GM19452 (cell line): ENCODE data around the gene MT1HL1.

ENCODE experiments used
- ATAC-seq: cut with Tn5 transposase; IDR thresholded peaks from one replicate; pipeline ENCODE4 v1.9.1; 2021; ENCODE audit not compliant: unreplicated experiment

Gene MT1HL1

DNA sequence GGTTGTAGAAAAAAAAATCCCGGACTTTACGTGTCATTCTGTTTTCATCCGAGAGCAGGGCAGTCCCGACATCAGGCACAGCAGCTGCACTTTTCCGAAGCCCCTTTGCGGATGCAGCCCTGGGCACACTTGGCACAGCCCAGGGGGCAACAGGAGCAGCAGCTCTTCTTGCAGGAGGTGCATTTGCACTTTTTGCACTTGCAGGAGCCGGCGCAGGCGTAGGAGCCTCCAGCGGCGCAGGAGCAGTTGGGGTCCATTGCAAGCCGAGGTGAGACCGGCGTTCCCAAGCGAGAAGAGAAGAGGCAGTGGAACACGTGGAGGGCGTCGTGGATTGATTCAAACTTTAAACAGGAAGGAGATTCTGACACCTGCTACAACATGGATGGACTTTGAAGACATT, at the start of gene MT1HL1:
Gene MT1HL1, minus strand, starts transcription at position 326 of the 400 bp plus-strand sequence. Its CDS starts 69 bp downstream, at position 257.
- no peak for ATAC-seq

DNA sequence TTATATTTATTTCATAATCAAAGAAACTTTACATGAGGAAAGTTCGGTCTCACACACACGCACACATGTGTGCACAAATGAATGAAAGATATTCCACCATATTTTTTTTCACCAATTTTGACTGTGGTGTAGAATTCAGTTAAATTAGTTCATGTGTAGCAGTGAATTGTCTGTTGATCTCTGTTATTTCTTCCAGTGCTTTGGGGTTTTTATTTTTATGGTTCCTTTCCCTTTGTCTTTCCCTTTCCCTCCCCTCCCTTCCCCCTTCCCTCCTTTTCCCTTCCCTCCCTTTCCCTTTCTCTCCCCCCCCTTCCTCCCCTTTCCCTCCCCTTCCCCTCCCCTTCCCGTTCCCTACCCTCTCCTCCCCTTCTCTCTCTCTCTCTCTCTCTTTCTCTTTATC, 46.7 kb upstream of the MT1HL1 start:
- ATAC-seq, result no peak

DNA sequence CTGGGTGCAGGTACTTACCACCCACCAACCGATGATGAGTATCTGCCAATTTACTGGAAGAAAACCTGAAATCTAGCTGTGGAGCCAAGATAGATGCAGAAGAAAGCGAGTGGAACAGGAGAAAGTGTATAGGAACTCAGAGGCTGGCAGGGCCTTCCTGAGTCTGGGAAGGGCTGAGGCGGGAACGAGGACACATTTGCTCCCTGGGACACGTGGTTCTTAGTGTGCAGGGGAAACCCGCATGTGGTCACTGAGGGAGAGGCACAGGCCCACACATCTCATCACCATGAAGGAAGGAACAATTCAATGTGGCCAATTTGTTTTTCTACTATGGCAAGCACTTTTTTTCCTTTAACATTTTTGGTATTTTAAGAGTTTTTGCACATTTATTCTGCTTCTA, 45.9 kb upstream of the MT1HL1 start:
- ATAC-seq, result no peak

DNA sequence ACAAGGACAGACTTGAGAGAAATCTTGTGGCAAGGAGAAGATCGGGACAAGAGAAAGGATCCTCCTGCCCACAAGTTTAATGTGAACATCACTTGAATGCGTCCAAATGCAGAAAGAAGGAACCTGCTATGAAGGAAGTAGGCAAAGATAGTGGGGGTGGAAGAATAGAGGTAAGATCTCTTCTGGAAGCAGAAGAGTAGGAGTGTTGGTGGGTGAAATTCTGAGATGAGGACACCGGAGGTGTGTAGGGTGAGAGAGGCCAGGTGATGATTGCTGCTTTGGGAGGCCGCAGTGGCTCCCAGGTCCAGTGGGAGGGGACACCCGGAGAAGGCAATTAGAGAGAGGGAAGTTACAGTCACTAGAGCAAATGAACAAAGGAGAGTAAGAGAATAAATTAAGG, 44.6 kb upstream of the MT1HL1 start:
- no peak for ATAC-seq

DNA sequence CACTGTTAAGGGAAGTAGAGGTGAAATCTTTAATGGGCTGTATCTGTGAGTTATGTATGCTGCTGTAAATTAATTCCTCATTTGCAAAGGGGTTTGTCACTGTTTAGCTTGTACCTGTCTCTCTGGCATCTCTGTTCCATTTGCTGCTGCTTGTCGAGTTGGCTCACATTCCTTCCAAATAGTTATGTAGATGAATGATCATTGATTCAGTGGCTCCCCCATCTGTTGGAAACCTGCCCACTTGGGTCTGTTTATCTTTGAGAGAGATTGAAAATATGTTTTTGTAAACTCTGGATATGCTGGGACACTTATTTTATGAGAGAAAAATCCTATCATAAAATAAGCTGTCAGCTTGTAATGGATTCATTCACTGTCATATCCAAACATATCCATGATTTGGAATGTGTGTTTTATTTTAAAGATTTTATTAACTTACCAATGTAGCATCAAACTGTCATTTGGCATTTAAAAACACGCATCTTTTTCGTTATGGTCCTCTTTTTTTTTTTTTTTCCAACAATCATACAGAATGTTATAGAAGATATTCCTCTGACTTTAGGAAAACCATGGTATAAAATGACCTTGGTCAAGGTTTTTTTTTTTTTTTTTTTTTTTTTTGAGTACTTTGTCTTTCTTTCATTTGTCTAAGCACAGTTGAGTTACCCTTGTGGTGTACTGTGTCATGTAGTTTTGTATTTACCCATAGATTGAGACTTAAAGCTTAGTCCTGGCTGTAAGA, 41.2 kb upstream of the MT1HL1 start:
- no peak for ATAC-seq

DNA sequence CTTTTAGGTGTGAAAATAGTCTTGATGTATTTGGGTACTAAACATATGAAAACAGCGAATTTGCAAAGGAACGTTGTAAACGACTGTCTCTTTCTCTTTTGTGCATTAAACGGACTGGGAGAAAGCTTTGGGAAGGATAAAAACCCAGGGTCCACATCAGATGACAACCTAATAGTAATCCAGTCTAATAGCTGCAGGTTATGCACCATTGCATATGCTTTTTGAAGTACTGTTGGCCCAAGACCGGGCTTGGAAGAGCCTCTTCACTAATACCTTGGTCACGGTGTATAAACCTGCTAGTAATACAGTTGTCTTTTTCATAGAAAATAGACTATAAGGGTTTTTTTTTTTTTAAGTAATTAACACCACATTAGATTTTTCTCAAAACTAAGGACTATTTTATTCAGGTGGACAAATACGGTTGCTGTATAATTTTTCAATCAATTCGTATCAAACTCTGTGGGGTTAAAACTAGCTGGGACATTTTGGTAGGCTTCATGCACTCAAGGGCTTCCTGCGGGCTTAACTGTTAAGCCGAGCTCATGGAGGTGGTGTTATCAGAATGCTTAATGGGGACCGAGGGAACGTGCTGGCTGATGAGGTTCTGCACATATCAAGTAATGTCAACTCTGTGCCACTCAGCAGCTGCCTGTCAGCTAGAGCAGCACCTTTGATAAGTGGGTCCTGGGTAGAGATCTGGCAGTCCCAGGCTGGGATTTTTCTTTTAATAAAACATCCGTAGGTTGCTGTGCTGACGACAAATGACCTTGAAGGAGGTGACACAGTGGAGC, 39.8 kb upstream of the MT1HL1 start:
- ATAC-seq, result no peak

DNA sequence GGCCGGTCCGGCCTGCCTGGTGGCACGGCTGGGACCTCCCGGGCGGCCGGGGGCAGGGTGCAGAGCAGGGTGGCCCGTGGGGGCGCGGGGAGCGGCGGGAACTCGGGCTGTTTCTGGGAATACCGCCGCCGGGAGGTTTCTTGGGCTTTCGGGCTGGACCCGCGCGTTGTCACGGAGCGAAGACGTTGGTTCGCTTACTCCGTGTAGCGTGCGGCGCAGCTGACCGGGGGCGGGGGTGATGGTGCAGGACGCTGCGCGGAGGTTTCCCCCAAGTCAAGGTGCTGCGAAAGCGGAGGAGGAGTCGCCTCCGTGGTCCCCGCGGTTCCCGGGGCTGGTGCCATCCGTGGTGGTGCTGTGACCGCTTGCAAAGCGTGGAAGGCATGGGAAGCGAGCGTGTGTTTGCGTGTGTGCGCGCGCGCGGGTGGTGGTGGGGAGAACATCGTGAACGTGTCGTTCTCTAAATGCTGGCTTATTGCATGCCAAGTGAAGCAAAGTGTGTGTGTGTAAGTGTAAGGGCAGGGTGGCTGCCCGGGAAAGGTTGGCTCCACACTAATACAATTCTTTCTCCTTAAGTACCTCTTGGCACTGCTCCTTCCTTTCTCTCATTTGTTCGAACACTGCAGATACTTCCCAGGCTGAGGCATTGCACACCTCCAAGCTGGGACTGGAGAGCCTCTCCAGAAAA, 38.8 kb upstream of the MT1HL1 start:
- ATAC-seq, result no peak

DNA sequence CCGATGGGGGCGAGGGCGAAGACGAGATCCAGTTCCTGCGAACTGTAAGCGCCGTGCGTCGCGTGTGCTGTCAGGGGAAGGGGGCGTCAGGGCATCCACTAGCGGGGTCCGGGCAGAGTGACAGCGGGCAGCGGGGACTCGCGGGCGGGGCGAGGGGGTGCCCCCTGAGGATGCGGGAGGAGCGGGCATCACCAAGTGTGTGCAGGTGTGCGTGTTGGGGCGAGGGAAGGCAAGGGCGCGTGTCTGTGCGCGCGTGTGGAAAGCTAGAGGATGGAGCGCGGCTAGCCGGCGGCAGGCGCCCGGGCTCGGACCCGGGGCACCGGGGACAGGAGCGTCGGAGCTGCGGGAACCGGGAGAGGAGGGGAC, 38.3 kb upstream of the MT1HL1 start:
- ATAC-seq, result no peak

DNA sequence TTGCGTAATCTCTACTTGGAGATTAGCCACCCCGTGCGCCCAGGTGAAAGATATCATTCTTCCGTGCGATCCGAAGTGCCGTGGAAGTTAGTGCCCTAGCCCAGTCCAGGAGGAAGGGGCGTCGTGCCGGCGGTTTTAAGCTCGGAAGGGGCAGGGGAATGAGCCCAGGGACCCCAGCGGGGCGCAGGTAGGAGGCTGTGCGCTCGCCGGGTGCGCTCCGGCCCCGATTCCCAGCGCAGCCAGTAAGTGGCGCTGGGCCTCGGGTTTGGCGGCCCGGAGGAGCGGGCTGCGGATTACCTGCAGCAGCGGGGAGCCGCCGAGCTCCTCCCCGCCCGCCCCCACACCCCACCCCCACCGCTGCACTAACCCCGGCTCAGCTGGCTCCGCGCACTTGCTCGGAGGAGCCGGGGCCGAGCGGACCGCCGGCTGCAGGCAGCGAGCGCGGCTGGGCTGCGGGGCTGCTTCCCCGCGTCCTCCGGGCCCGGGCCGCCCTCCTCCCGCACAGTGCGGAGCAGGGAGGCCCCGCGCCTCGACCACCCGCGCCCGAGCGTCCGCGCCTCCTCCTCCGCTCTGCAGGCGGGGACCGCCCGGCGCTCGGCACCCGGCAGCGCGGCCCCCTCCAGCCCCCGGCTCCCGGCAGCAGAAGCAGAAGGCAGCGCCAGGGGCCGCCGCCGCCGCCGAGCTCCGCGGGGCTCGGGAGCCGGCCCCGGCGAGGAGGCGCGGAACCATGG, 37.7 kb upstream of the MT1HL1 start, which contains the start of gene RYR2:
Gene RYR2, plus strand, starts transcription at position 390 of the 731 bp plus-strand sequence. Its CDS starts 338 bp downstream, at position 728.
- no peak for ATAC-seq

DNA sequence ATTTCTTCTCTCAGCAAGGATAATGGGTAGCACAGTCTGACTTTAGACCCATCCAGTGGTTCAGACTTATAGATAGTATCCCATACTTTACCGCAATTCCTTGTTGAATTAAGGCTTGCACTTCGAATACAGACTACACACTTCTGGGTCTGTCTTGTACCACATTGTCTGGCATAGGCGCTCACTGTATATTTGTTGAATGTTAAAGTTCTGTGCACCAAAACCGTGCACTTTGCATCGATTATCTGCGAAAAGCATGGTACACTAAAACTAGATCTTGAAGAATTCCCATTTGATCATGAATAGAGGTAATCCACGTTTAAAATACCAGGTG, 37.2 kb upstream of the MT1HL1 start:
- ATAC-seq, result no peak

DNA sequence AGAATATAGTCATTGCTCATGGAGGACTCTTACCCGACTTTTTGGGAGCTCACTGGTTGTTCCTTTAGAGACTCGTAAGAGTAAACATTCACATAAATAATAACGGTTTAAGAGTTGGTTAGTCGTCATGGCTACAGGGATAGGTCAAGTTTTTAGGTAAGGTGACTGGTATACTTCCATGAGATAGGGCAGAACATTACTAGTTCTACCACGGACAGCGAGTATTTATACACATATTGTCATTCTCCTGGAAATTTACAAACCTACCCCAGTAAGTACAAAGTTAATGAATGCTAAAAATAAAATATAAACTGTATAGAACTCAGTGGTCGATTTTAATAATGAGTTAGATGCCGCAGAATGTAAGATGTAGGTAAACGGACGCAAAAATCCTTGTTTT, 36.6 kb upstream of the MT1HL1 start:
- no peak for ATAC-seq

DNA sequence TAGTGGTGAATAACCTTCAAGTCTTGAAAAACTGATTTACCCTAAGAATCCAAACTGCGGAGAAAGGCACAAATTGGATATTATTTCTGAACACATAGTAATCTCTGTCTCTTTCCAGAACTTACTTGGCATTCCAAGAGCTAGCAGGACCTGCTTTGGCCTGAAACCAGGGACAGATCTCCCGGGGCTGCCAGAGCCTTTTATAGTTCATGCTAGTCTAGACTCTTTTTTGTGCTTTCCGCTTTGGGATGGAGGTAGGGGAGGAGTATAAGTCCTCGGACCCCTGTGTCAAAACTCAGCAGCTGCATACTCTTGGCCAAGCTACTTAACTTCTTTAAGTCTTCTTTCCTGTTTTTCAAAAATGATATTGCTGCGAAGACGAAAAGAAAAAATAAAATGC, 34.0 kb upstream of the MT1HL1 start:
- ATAC-seq, result no peak

DNA sequence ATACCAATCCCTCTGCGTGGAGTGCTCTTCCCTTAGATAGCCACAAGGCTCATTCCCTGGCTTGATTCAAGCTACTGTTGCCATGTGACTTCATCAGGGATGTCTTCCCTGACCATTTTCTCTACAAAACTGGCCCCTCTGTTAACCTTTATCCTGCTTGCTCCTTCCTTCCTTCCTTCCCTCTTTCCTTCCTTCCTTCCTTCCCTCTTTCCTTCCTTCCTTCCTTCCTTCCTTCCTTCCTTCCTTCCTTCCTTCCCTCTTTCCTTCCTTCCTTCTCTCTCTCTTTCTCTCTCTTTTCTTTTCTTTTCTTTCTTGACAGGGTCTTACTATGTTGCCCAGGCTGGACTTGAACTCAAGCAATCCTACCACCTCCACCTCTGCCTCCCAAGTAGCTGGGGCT, 31.5 kb upstream of the MT1HL1 start:
- no peak for ATAC-seq

DNA sequence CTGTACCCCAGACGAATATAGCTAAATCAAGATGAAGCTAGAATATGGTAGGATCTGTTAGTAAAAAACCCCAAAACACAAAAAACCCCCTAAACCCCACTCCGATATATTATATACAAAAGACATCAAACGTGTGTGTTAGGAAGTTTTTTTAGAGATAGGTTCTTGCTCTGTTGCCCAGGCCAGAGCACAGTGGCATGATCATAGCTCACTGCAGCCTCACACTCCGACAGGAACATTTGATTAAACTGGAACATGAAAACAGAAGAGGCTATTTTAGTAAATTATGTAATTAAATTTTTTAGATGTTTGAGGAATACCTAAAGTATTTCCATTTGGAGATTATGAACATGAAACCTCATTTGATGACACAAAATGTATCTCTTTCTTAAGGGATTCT, 29.6 kb upstream of the MT1HL1 start:
- no peak for ATAC-seq

DNA sequence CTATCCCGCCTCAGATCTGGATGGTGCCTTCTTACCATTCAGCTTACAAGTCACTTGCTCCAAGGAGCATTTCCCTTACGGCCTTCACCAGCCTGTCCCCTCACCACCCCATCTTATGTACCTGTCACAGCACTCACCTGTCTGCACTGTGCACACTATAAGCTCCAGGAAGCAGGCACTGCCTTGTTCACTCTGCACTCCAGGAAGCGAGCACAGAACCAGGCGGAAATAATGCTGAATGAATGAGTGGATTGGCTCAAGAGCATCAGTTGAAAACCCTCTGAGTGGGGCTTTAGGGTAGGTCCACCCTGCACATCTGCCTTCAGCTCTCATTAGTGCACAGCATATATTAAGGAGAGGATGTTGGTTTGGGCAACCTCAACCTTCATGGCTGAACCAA, 28.8 kb upstream of the MT1HL1 start:
- ATAC-seq, result no peak

DNA sequence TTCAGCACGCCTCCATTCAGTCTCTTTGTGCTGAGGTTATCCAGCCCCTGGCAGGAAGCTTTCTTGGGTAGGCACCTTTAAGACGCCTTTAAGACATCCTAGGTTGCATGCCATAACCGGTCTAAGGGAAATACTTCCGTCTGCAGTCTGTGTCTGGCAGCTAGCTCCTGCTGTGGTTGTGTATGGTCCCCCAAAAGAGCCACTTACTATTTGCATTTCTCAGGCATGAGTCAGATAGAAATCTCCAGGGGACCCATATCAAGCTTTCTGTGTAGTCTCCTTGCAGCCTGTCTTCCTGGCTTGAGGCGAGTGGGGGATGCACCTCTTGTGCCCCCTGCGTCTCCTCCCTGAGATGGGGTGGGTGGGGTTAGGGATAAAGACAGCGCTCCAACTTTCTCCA, 27.8 kb upstream of the MT1HL1 start:
- peak; percentile 87 for ATAC-seq

DNA sequence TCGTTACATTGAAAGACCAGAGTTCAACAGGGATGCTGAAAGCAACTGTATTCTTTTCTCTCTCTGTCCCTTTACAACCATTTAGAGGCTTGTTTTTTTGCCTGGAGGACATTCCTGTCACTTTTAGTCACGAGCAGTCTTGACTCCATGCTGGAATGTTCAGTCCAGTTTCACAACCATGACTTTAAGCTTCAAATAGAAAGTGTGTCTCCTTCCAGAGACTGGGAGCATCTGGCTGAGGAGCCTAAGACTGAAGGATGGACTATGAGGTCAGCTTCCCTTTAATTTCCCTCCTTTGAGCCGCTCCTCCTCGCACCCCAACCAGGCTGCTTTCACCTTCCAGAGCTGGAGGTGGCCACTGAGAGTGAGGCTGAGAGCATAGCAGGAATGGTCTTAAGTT, 27.2 kb upstream of the MT1HL1 start:
- ATAC-seq, result no peak

DNA sequence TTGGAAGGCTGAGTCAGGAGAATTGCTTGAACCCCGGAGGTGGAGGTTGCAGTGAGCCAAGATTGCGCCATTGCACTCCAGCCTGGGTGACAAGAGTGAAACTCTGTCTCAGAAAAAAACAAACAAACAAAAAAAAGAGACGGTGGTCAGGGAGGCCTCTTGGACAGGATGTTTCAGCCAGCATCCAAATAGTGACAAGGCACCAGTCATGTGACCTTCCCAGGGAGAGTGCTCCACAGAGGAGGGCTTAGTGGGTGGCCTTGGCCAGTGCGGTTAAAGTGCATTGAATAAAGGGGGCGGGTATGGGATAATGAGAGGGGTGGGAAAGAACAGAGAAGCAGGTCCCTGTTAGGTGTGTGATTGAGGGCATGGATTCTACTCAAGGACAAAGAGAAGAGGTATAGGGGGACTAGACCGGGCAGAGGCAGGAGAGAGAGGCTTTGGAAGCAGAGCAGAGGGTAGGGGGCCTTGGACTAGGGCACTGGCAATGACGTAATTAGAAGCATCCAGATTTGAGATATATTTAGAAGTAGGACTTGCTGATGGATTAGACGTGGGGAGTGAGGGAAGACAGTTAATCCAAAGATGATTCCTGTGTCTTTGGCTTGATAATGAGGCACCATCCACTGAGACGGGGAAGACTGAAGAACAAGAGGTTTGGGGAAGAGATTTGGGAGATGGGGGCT, 25.8 kb upstream of the MT1HL1 start:
- no peak for ATAC-seq

DNA sequence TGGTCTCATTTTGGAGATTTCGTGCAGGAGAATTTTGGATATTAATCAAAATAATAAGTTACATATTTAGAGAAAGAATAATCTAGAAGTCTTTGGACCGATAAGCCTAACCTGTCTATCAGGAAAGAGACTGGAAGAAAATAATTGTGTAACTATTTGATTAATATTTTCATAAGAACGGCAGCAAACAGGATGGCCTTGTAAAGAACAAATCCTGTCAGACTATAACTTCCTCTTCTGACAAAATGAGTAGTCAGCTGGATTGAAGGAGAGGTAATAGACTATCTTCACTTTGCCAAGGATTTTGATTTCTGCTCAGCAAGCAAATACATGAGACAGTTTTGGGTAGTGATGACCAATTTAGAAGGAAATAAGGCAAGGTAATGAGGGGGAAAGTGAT, 25.0 kb upstream of the MT1HL1 start:
- ATAC-seq, result no peak

DNA sequence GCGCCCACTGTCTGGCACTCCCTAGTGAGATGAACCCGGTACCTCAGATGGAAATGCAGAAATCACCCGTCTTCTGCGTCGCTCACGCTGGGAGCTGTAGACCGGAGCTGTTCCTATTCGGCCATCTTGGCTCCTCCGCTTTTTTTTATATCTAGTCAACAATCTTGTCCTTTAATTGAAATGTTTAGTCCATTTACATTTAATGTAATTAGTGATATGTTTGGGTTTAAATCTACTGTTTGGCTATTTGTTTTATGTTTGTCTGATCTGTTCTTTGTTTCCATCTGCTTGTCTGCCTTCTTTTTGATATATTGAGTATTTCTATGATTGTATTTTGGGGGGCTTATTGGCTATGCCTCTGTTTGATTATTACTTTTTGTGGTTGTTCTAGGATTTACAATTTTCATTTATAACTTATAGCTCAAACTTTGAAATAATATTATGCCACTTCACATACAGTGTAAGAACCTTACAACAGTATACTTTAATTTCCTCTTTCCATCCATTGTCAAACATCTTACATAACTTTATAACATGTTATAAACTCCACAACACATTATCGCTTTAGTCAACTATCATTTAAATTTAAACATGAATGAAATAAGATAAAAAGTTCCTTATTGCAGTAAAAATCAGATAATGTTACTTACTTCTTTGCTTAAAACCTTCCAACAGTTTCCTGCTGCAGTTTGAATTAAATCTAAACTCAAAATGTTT, 21.3 kb upstream of the MT1HL1 start:
- no peak for ATAC-seq
